Uterus (tissue), 2 donors: ENCODE results near the gene NHLRC4.

Experiments used
- CTCF ChIP-seq, 4 experiments: fragments of 200-600 bp in 2 of 4; fragments of 450-650 bp in 2 of 4; sonication (generic) in 2 of 4; IDR thresholded peaks; one replicate each; pipeline ENCODE4 v1.5.1; 2016 to 2019; ENCODE audit warnings: antibody characterized with exemption in 4 of 4, mild to moderate bottlenecking in 2 of 4, moderate library complexity in 1 of 4
- POLR2A ChIP-seq, 2 donors: fragments of 450-650 bp; IDR thresholded peaks; one replicate each; pipeline ENCODE4 v1.6.1; 2016; ENCODE audit warnings: antibody characterized with exemption in 2 of 2, mild to moderate bottlenecking in 1 of 2, moderate library complexity in 1 of 2

- TF ChIP-seq CTCF (IDR thresholded peaks at IDR 0.05): no peak
- no peak for TF ChIP-seq POLR2A (IDR thresholded peaks at IDR 0.05)
Observed at GRCh38 chr16:586645-587590, 20.1 kb downstream of the NHLRC4 start.
